Dermis blood vessel endothelial cell (primary cell): ENCODE measurements around the gene KIR3DL3. TPM values are rescaled to one million over a fixed set of nuclear protein-coding genes. Genes with fewer than 3 reads are reported as not detected.

Experiments
- total RNA-seq: library from RNA; depleted of rRNA; stranded (reverse); fragments of >200 nt; gene quantifications from 2 replicates; pipeline ENCODE4 v1.2.3, GENCODE V29; 2014

The KIR3DL3 gene
- total RNA-seq, 1 donor from 2014 or later, result not detected

Other genes starting within 250 kb of the KIR3DL3 start
- gene LAIR2, start 221.6 kb upstream of the KIR3DL3 start, total RNA-seq, result not detected in 2 replicates
- gene LILRA2, start 150.7 kb upstream of the KIR3DL3 start, total RNA-seq, result not detected in 2 replicates
- not detected in 2 replicates for gene LILRA1, start 130.8 kb upstream of the KIR3DL3 start, total RNA-seq
- not detected in 2 replicates for gene LILRB1, start 94.0 kb upstream of the KIR3DL3 start, total RNA-seq
- gene LILRB4, start 61.5 kb upstream of the KIR3DL3 start, total RNA-seq, result not detected in 2 replicates
- gene KIR2DL3, start 14.1 kb downstream of the KIR3DL3 start, total RNA-seq, result not detected in 2 replicates
- gene KIR2DL1, start 45.4 kb downstream of the KIR3DL3 start, total RNA-seq, result not detected in 2 replicates
- gene KIR2DL4, start 79.2 kb downstream of the KIR3DL3 start, total RNA-seq, result not detected in 2 replicates
- gene KIR3DL1, start 92.0 kb downstream of the KIR3DL3 start, total RNA-seq, result not detected in 2 replicates
- not detected in 2 replicates for gene KIR2DS4, start 108.2 kb downstream of the KIR3DL3 start, total RNA-seq
- gene KIR3DL2, start 126.0 kb downstream of the KIR3DL3 start, total RNA-seq, result not detected in 2 replicates
- gene FCAR, start 149.8 kb downstream of the KIR3DL3 start, total RNA-seq, result not detected in 2 replicates
- gene NCR1, start 181.7 kb downstream of the KIR3DL3 start, total RNA-seq, result not detected in 2 replicates
- gene NLRP7, start 223.1 kb downstream of the KIR3DL3 start, total RNA-seq, result under 0.01 TPM in 1 of 2 replicates, not detected in the other
- gene NLRP2, start 241.9 kb downstream of the KIR3DL3 start, total RNA-seq, result 7.3 and 9.9 TPM in 2 replicates